Measurements from ENCODE around the gene XKR7. TPM values are rescaled to one million over a fixed set of nuclear protein-coding genes. Genes with fewer than 3 reads are reported as not detected.

The XKR7 gene
- total RNA-seq, 2 experiments from 2014 or later: not detected

DNA sequence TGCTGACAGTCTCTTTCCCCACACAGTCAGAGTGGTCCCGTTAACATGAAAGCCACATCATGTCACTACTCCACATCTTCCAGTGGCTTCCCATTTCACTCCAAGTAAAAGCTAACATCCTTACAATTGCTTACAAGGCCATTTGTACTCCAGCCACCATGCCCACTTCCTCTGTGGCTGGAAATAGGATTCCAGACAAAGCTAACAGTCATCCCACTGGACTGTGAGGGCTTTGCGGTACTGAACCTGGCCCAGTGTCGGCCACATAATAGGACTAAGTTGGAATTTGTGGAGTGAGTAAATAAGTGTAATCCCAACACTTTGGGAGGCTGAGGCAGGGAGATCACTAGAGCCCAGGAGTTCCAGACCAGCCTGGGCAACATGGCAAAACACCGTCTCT is 53.1 kb downstream of the XKR7 start:
- no peak for ATAC-seq

DNA sequence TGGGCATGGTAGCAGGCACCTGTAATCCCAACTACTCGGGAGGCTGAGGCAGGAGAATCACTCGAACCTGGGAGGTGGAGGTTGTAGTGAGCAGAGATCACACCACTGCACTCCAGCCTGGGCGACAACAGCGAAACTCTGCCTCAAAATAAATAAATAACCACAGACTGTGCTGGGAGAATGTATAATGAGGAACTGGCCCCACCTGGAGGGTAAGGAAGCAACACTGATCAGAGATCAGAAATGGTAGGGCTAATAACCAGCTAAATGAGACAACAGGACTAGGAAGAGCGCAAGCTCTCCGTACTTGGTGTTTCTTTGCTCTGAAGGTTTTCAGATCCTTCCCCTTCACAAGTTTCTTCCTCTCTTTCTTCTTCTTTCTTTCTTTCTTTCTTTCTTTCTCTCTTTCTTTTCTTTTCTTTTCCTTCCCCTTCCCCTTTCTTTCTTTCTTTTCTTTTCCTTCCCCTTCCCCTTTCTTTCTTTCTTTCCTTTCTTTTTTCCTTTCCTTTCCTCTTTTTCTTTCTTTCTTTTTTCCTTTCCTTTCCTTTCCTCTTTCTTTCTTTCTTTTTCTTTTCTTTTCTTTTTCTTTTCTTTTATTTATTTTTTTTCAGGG is 56.8 kb downstream of the XKR7 start:
- intact Hi-C loops (cut with micrococcal nuclease): no loop called here
- ChIA-PET CTCF (no interaction called here), POLR2A (no interaction called here)
- Mint-ChIP-seq H3K27me3 (peaks cover 35% of the 10 kb centered on the region), H3K4me3 (no peak overlapping the region), H3K27ac (no peak overlapping the region), H3K4me1 (ENCODE audit: low read depth) (peaks cover 7% of the 10 kb centered on the region), H3K36me3 (ENCODE audit: low read depth) (no peaks in the 10 kb centered on the region), H3K9me3 (no peaks in the 10 kb centered on the region)
- no peak for DNase-seq
- TF ChIP-seq, protein P1, sequence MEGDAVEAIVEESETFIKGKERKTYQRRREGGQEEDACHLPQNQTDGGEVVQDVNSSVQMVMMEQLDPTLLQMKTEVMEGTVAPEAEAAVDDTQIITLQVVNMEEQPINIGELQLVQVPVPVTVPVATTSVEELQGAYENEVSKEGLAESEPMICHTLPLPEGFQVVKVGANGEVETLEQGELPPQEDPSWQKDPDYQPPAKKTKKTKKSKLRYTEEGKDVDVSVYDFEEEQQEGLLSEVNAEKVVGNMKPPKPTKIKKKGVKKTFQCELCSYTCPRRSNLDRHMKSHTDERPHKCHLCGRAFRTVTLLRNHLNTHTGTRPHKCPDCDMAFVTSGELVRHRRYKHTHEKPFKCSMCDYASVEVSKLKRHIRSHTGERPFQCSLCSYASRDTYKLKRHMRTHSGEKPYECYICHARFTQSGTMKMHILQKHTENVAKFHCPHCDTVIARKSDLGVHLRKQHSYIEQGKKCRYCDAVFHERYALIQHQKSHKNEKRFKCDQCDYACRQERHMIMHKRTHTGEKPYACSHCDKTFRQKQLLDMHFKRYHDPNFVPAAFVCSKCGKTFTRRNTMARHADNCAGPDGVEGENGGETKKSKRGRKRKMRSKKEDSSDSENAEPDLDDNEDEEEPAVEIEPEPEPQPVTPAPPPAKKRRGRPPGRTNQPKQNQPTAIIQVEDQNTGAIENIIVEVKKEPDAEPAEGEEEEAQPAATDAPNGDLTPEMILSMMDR (IDR thresholded peaks at IDR 0.05): peak; percentile 27
- ATAC-seq: no peak

More for the DNA sequence above, 53.1 kb downstream of the XKR7 start:
- no peak for DNase-seq
- H3K4me3 Mint-ChIP-seq: no peak overlapping the region
- H3K36me3 Mint-ChIP-seq (ENCODE audit: low read depth): no peaks in the 10 kb centered on the region
- CTCF ChIA-PET: interaction anchor here (5.3 kb wide), 1 partner anchor 10 kb away, joined by 35 read pairs; no protein-coding TSS in a partner anchor
- POLR2A ChIA-PET: no interaction called here
- TF ChIP-seq, protein P1 (IDR thresholded peaks at IDR 0.05): no peak
- intact Hi-C loops (cut with micrococcal nuclease): no loop called here
- H3K4me1 Mint-ChIP-seq (ENCODE audit: low read depth): peaks cover 18% of the 10 kb centered on the region
- H3K27ac Mint-ChIP-seq: no peak overlapping the region
- peaks cover 54% of the 10 kb centered on the region for H3K27me3 Mint-ChIP-seq
- no peaks in the 10 kb centered on the region for H3K9me3 Mint-ChIP-seq

DNA sequence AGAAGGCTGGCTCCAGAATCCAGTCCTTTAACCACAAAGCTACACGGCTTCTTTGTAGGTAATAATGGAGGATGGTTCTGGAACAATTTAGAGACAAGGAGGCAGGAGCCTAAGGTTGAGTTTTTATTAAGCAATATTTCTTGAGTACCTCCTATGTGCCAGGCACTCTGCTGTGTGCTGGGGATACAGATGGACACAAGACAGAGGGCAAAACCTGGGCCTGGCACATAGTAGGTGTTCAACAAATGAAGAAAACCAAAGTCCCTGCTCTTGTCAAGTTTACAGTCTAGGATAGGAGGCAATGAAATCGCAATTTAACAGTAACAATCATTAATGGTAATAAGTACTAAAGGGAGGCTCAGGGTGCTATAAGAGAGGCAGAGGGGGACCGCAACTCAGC is 59.7 kb downstream of the XKR7 start:
- peaks cover 12% of the 10 kb centered on the region for H3K27me3 Mint-ChIP-seq
- no peaks in the 10 kb centered on the region for H3K4me1 Mint-ChIP-seq (ENCODE audit: low read depth)
- no peaks in the 10 kb centered on the region for H3K9me3 Mint-ChIP-seq
- DNase-seq (no peak), ATAC-seq (no peak)
- no peaks in the 10 kb centered on the region for H3K36me3 Mint-ChIP-seq (ENCODE audit: low read depth)
- H3K27ac Mint-ChIP-seq: no peak overlapping the region
- intact Hi-C loops (cut with micrococcal nuclease): no loop called here
- no peak overlapping the region for H3K4me3 Mint-ChIP-seq
- TF ChIP-seq, protein P1 (IDR thresholded peaks at IDR 0.05): no peak
- ChIA-PET POLR2A (no interaction called here), CTCF (no interaction called here)

DNA sequence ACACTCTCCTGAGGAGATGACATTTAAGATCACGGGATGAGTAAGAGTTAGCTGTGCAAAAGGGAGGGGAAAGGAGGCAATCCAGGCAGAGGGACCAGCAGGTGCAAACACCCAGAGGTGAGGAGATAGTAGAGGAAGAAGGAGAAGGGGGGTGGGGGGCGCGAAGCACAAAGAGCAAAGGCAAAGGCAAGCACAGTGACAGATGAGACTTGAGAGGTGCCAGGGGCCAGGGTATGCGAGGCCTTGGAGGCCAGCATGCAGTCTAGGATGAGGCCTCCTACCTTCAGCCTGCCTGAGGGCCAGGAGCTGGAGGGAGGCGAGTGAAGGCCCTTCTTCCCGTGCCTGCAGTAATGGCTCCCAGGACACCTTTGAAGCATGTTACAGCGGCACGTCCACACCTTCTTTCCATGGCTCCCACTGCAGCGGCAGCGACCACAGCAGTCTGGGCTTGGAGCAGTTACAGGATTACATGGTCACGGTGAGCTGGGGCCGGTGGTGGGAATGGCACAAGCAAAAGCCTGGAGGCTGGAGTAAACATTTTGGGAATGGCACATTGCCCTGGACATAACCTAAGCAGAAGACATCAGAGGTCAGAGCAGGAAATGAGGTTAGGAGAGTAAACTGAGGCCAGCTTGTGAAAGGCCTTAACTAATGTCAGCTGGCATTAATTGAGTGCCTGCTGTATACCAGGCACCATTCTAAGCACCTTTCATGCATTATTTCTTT is 60.9 kb downstream of the XKR7 start:
- CTCF ChIA-PET: interaction anchor here (2.9 to 5.3 kb wide), 5 partner anchors 8 to 206 kb away, joined by 18 to 35 read pairs (median 27); no protein-coding TSS in a partner anchor
- POLR2A ChIA-PET: no interaction called here
- Mint-ChIP-seq H3K4me3 (no peak overlapping the region), H3K9me3 (no peaks in the 10 kb centered on the region), H3K27ac (no peak overlapping the region), H3K27me3 (peaks cover 9% of the 10 kb centered on the region), H3K4me1 (ENCODE audit: low read depth) (no peaks in the 10 kb centered on the region), H3K36me3 (ENCODE audit: low read depth) (no peaks in the 10 kb centered on the region)
- no peak for DNase-seq
- TF ChIP-seq, protein P1 (IDR thresholded peaks at IDR 0.05): no peak
- ATAC-seq: no peak
- intact Hi-C loops (cut with micrococcal nuclease): no loop called here

DNA sequence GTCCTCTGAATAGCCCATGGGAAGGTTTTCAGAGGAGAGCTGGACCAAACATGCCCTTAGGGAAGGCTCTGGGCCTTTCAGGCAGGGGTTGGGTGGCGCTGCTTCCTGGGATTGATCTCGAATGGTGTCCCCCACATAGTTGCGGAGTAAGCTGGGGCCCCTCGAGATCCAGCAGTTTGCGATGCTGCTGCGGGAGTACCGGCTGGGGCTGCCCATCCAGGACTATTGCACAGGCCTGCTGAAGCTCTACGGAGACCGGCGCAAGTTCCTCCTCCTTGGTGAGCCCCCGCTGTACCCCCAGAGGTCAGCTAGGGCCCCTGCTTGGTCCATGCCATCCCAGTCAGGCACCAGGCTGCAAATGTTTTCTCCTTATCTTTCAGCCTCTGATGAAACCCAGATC is 61.6 kb downstream of the XKR7 start:
- intact Hi-C loops (cut with micrococcal nuclease): no loop called here
- H3K27ac Mint-ChIP-seq: no peak overlapping the region
- ATAC-seq (no peak), DNase-seq (no peak)
- ChIA-PET CTCF (interaction anchor here (0.7 to 5.3 kb wide), 10 partner anchors 8 to 207 kb away, joined by 4 to 40 read pairs (median 26); partner anchors contain the start of gene PDRG1), POLR2A (no interaction called here)
- H3K27me3 Mint-ChIP-seq: peaks cover 9% of the 10 kb centered on the region
- no peaks in the 10 kb centered on the region for H3K36me3 Mint-ChIP-seq (ENCODE audit: low read depth)
- H3K4me1 Mint-ChIP-seq (ENCODE audit: low read depth): no peaks in the 10 kb centered on the region
- TF ChIP-seq, protein P1 (IDR thresholded peaks at IDR 0.05): no peak
- H3K9me3 Mint-ChIP-seq: no peaks in the 10 kb centered on the region
- no peak overlapping the region for H3K4me3 Mint-ChIP-seq
